GM18951 (cell line): Measurements from ENCODE around the gene AGAP3.

Source experiments
- POLR2A ChIP-seq: IDR thresholded peaks from 4 replicates; pipeline ENCODE4 v1.6.1; 2011; ENCODE audit warnings: mild to moderate bottlenecking; ENCODE audit not compliant: insufficient read length, insufficient read depth; ENCODE audit errors: extremely low read depth
- in situ Hi-C: fragments of 300-500 bp; cut with MboI; formaldehyde crosslinking; loops from one replicate; pipeline ENCODE4 v1.12.0; 2022; ENCODE audit warnings: low sequenced_read_pairs, mixed read lengths, inconsistent platforms; ENCODE audit not compliant: unreplicated experiment

Gene AGAP3

DNA sequence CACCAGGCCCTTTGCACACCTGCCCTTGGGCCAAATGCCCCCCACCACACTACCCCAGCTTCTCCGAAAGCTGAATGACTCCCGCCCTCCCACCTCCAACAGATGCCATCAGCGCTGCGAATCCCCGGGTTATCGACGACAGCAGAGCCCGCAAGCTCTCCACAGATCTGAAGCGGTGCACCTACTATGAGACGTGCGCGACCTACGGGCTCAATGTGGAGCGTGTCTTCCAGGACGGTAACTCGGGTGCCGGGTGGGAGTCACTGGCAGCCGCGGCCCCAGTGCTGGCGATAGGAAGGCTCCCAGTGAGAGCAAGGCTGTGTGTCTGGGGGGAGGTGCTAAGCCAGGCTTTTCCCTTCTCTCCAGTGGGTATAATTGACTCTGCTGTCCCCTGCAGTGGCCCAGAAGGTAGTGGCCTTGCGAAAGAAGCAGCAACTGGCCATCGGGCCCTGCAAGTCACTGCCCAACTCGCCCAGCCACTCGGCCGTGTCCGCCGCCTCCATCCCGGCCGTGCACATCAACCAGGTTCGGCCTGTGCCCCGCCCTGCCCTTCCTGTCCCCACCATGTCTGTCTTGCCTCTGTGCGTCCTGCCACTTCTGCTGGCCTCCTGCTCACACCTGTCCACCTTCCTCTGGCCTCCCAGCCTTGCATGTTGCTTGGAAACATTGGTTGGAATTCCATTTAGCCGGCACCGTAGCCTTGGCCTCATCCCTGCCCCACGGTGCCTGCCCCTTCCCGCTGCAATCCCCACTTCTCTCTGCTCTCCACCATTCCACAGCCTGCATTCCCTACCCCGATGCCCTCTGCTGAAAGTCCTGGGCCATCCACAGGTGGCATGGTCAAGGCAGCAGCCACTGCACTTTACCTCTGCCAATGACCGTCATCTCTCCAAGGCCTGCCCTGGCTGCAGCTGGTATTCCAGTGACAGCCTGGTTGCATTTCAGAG, 32.1 kb downstream of the AGAP3 start:
- in situ Hi-C loops = no loop called here
- no peak for TF ChIP-seq POLR2A

GRCh38 chr7:151119055-151119415, 32.8 kb downstream of the AGAP3 start:
- TF ChIP-seq POLR2A = no peak
- in situ Hi-C loops = no loop called here

DNA sequence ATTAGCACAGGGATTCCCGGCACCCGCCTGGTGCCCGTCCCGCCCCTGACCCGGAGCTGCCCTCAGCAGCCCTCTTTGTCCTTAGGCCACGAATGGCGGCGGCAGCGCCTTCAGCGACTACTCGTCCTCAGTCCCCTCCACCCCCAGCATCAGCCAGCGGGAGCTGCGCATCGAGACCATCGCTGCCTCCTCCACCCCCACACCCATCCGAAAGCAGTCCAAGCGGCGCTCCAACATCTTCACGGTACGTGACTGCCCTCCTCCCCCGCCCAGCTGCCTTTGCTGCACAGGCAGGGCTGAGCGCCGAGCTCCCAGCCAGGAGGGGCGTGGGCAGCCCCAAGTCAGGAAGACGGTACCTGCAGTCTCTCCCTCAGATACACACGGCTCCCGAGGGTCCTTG, 33.6 kb downstream of the AGAP3 start:
- in situ Hi-C loops = no loop called here
- TF ChIP-seq POLR2A = no peak

- no peak for TF ChIP-seq POLR2A
- in situ Hi-C loops = no loop called here
Observed at GRCh38 chr7:151120896-151121295, 34.6 kb downstream of the AGAP3 start.

GRCh38 chr7:151121380-151122170, 35.3 kb downstream of the AGAP3 start:
- in situ Hi-C loops = no loop called here
- no peak for TF ChIP-seq POLR2A

- in situ Hi-C loops = no loop called here
- no peak for TF ChIP-seq POLR2A
Observed at GRCh38 chr7:151122276-151122675, 36.0 kb downstream of the AGAP3 start.

DNA sequence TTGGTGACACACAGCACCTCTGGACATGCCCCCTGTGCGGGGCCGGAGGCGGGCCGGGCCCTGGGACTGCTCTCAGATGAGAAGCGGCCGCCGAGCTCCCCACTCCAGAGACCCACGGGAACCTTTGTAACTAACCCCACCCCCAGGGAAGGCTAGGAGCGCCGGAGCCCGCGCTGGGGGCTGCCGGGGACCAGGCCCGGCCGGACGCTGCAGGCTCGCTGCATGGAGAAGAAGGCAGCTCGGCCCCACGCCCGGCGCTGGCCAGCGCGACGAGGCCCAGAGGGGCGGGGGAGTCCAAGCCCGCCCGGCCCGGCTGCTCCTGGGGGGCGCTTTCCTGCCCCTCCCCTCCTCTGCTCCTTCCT, 36.5 kb downstream of the AGAP3 start:
- in situ Hi-C loops = no loop called here
- TF ChIP-seq POLR2A = no peak

DNA sequence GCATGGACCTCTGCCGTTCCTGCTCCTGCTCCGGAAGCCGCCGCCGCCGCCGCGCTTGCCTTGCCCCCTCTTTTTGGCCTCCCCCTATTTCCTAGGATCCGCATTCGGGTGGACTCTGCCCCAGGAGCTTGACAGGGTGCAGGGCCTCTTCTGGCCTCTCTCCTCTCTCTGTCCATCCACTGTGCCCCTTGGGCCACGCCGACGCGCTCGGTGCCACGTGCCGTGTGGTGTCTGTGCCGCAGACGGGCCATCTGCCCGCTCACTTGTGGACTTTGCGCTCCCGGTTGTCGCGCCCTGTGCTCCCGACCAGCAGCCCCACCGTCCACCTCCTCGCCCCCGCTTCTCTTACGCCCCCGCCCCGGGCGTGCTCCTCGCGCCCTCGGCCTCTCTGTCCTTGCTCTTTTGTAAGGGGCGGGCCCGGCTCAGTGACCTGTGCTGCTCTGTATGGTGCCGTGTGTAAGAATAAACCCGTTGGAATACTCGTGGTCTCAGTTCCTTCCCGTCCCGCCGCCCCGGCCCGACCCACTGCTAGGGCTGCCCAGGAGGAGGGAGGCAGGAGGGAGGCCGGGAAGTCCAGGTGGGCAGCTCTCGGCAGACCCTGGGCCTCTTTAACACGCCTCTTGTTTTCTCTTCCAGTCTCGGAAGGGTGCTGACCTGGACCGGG, 37.0 kb downstream of the AGAP3 start:
- in situ Hi-C loops = no loop called here
- TF ChIP-seq POLR2A = no peak

DNA sequence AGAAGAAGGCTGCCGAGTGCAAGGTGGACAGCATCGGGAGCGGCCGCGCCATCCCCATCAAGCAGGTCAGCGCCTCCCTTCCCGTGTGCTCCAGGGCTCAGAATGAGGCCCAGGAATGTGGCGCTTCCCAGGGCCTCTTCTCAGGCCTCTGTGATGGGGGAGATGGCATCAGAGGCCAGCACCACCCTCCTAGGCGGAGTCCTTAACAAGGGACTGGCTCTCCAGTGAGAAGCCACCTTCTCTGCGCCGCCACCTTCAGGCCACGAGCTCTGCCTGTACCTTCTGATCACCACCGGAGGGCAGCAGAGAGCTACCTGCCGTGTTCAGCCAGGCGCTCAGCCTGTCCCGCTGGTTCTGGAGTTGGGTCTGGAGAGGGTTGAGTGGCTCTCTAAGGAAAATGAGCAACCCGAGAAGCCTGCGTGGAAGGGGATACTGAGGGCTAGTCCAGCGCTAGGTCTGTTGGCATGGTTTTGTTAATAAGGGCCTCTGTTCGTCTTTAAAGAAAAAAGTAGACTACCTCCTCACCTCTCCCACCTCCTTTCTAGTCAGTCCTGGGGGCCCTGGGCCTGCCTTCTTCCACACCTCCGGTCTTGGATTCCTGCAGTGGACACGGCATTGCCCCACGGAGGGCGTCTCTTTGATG, 37.7 kb downstream of the AGAP3 start:
- TF ChIP-seq POLR2A = no peak
- in situ Hi-C loops = no loop called here

- in situ Hi-C loops = no loop called here
- no peak for TF ChIP-seq POLR2A
Observed at GRCh38 chr7:151124481-151124880, 38.2 kb downstream of the AGAP3 start.

GRCh38 chr7:151124899-151125399, 38.7 kb downstream of the AGAP3 start:
- TF ChIP-seq POLR2A = no peak
- in situ Hi-C loops = no loop called here

- in situ Hi-C loops = no loop called here
- TF ChIP-seq POLR2A = no peak
Observed at GRCh38 chr7:151125470-151125845, 39.2 kb downstream of the AGAP3 start.
